ENCODE data around the gene CDYL.

The CDYL gene

DNA sequence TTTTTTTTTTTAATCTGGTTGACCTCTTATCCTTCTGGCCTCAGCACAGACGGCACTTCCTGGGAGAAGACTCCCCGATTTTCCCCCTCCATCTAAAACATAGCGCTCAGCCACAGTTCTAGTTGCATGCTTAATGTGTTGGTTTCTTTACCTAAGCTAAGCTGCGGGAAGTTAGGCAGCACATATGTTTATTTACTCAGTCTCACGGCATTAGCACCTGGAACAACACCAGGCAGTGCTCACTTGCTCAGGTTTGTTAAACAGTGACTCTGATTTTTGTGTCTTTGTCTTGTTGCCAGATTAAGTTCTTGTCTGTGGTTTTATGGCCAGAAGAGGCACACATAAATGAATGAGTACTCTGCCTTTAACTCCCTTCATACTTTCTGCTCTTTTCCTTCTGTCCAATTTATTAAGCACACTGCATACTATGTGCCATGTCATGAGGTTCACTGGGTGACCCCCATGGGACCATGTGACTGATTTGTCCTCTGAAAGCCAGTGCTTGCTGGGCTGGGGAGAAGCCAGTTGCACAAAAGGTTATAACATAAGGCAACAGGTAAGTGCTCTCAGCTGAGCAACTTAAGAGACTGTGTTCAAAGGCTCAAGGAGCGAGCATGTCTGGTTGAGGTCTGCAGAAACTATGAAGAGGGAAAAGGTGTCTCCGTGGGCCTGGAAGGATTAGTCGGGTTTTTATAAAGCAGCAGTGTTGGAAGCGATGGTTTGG lies 134.0 kb downstream of the CDYL start:
- DNase-seq, result no peak

DNA sequence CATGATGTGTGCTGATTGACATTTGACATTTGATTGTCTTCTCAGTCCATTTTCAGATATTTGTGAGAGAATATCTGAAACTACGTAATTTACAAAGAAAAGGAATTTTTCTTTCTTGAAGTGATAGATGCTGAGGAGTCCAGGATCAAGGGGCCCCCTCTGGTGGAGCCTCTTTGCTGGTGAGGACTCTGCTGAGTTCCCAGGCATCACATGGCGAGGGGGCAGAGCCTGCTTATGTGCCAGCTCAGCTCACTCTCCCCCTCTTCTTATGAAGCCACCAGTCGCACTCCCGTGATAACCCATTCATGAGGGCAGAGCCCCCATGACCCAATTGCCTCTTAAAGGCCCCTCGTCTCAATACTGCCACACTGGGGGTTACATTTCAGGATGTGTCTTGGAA lies 136.4 kb downstream of the CDYL start:
- DNase-seq, result no peak

DNA sequence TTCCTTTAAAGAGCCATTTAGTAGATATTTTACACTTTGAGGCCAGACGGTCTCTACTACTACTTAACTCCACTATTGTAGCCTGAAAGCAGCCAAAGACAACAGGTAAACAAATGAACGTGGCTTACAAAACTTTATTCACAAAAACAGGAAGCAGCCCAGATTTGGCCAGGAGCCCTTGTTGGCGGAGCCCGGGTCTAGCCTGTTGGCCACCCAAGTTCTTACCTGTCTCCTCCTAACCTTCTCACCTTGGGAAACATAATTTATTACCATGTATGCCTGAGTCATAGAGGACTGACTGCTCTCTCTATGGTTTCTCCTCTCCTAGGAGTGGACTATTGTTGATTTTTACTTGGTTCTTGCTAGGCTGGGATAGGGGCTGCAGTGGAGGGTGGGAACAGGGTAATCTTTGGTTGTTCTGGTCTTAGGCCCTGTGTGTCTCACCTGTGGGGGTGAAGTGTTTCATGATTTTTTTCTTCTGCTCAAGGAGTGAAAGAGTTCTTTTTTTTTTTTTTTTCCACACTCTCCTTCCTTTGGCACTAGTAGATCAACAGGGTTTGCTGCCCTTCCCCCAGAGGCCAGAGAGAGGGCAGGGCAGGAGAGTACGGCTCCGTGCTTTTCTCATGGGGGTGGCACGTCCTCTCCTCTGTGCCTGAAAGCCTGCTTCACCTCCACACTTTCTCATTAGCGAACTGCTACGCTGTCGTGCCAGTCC lies 137.7 kb downstream of the CDYL start:
- DNase-seq, result no peak

DNA sequence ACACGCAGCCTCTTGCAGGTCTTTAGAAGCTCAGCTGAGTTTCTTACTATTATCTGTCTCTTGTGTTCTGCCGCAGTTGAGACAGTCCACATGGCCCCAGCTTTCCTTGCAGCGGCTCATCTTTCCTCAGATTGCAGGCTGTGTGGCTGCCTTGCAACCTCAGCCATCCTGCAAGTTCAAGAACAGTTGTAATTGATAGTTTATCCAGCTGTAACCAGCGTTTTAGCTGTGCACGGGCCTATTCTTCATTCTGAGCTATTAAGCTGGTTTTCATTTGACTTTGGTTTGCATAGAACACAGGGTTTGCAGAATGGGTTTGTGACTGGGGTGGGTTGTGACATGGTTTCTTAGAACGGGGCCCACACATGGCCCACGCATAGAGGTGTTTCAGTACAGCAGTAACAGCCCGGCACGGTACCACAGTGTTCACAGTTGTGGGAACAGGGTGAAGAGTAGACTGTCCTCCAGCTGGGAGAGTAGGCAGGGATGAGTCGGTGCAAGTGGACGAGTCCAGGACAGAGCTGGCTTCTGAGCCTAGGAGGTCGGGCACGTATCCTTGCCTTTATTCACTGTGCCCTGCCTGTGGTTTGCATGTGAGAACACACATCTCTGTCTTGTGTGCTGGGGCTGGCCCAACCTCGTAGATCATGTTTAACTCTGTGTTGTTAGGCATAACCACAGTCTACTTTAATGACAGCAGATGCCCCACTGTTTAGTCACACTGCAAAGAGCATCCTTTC lies 138.4 kb downstream of the CDYL start:
- DNase-seq, result no peak

DNA sequence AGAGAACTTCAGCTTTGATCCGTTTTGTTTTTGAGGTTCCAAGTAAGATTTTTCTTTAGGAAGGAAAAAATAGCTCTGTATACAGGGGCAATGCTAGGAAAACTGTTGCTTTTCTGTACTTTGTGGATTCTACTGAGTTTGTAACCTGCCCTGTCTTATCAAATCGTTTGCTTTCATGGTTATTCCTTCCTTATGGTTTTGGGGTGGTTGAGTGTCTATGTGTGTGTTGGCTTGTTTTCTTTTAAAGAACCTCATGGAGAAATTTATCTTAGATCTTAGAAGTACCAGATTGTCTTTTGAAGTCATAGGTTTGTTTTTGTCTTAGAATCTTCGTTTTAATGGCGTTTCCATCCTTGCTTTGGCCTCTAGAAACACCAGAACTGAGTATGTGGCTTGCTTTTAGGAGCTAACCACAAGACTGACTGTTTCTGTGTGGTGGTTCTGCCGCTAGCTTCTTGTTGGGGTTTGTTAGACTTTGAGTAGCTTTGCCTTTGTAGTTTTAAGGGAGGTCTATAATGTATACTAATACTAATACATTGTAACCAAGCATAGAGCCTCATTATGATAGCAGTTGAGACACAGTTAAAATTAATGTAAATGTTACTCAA lies 140.9 kb downstream of the CDYL start:
- no peak for DNase-seq

DNA sequence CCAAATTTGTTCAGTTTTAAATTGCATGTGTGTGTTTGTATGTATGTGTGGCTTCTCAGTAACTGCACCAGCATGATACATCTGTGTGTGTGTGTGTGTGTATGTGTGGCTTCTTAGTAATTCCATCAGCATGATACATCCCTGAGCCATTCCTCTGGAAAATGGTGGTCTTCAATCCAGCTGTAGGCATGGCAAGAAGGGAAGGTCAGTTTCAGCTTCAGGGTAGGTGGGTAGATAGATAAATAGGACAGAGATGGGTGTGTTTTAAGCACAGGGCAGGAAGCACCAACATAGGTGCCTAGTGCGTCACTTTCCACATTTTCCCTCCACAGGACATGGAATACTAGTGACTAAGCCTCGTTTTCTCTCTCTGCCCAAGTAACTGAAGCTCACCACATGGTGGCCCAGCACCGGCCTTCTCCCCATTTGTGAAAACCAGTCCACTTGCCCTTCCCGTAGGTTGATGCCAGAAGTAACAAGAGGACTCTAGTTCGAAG lies 144.8 kb downstream of the CDYL start:
- DNase-seq, result no peak

DNA sequence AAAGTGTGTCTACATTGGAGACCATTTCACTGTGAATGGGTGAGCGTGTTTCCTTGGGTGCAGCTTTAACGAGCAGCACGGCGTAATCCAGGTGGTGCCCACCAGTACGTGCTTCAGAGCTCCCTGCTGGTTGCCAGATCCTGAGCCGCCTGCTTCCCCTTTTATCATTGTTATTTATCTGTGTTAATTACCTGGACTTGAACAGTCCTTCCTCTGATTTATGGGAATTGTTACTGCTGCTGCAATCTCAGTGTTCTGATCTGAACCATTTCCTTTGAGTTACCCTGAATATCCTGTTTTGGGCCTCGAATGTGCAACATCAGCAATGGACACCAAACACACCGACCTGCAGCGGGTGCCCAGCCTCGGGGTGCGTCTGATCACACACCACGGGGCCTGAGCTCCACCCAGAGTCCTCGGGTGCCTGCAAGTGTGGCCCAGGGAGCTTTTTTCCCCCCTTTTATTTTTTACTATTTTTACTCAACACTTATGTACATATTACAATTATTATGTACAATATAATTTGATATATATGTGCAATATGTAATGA lies 146.4 kb downstream of the CDYL start:
- DNase-seq, result no peak

DNA sequence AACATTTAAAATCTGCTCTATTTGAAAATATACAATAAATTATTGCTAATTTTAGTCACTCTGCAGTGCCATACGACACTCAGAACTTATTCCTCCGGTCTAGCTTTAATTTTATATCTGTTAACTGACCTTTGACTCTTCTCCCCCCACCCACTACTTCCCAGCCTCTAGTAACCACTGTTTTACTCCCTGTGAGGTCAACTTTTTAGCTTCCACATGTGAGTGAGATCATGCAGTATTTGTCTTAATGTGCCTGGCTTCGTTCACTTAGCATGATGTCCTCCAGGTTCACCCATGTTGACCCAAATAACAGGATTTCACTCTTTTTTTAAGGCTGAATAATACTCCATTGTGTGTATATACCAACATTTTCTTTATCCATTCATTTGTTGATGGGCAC lies 146.9 kb downstream of the CDYL start:
- no peak for DNase-seq

DNA sequence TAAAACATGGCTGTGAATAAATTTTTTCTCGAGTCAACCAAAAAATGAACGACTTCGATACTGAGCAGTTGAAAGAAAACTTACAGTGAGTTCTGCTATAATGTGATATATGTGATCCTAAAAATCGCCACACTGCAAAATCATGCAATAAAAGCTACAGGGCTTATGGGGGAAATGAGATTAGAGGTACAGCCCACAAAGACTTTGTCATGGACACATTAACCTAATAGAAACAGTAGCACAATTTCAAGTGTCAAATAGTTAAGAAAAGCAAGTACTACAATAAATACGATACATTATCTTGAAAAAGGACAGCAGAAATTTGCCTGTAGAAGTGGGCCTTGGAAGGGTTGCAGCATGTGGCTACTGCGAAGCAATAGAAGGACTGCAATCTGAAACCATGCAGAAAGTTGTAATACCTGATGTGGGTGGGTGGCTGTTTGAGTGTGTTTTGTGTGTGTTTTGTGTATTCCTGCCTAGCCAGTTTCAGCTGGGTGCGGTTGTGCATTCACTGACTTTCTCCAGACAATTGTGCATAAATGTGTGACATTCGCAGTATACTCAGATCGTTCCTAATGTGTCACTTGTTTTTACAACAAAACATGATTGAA lies 148.6 kb downstream of the CDYL start:
- DNase-seq, result no peak

DNA sequence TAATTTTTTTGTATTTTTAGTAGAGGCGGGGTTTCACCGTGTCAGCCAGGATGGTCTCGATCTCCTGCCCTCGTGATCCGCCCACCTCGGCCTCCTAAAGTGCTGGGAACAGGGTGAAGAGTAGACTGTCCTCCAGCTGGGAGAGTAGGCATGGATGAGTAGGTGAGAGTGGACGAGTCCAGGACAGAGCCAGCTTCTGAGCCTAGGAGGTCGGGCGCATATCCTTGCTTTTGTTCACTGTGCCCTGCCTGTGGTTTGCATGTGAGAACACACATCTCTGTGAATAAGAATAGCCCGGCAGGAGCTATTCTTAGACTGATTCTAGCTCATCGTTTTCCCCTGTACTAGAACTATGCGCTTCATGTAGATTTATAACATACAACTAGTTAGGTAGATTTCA lies 149.4 kb downstream of the CDYL start:
- DNase-seq, result no peak

DNA sequence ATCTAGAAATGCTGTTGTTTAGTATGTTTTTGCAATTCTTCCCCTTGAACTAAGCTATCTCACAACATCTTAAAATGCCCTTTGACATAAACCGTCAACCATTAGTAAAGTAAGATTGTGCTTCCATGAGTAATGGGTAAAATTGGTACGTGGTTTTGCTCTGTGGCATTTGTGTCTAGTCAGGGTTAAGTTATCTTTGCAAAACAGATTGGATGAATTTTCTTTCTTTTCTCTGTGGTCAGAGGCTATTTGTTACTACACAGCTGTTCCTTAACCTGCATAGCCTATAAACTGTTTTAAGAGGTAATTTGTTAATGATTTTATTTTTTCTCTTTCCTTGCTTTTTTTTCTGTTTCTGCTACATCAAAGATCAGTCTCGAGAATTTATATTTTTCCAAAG lies 152.2 kb downstream of the CDYL start:
- no peak for DNase-seq

DNA sequence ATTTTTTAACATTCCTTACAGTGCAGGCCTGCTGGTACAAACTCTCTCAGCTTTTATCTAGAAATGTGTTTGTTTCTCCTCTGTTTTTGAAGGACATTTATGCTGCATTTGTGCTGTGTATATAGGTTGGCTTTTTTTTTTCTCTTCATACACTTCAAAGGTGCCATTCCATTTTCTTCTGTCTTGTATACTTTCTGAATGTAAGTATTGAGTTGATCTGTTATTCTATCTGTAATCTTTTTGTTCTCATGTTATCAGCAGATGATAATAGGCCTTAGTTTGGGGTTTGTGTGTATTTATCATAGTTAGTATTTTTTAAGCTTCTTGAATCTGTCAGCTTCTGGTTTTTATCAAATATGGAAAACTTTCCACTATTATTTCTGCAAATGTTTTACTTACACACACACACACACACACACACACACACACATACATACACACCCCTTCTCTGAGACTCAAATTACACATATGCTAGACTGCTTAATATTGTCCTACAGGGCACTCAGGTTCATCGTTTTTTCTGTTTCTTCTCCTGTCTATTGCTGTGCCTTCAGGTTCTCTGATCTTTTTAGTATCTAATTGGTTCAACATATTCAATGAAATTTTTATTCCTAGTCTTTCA lies 153.0 kb downstream of the CDYL start:
- DNase-seq, result no peak

DNA sequence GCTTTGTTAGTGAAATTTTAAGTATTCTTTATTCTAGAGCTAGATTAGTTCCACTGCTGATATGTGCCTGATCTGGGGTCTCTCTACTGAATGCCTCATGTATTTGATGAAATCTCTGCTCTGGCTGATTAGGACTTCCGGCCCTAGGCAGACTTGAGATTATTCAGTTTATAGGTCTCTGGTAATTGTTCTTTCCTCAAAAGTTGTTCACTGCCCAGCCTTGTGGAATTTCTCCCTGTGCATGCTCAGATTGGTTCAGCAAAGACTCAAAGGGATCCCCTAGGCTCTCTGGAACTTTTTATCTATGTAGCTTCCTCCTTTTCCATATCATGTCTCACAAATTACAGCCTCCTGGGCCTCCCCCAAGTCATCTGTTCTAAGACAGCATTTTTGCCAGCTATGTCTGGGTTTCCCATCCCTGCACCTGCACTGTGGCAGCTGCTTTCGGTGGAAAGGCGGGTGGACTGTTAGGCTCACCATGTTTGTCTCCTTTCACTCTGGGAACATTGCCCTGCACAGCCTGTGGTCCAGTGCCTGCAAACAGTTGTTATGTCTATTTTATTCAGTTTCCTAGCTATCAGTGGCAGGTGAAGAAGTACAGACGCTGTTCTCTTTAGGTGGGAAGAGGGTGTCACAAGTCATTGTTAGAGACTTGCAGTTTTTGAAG lies 154.0 kb downstream of the CDYL start:
- no peak for DNase-seq

DNA sequence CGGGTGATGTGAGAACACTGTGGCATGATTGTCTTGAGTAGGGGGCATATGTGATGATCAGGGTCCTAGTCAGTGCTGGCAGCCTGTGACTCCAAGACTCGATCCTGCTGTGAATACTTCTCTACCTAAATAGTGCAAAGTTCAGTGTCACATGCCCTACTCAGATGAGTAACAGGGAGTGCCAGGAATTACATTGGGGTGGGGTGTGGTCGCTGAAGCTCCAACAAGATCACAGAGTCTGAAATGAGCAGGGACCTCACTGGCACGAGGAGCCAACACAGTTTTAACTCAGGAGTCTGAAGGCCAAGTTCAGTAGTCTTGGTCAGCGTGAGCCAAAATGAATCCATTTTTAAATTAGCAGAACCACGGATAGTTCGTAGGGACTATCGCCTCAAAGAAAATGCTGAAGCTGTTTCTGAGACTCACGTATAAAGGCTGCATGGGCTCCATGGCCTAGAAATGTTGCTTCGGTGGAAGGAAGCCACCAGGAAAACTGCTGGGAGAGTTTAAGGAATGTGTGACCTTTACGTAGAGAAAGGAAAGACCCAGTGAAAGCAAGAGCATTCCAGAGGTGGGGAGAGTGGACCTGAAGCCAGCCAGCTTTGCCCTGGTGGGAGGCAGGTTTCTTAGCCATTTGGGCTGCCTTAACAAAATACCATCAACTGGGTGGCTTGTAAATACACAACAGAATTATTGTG lies 155.5 kb downstream of the CDYL start:
- DNase-seq, result no peak

DNA sequence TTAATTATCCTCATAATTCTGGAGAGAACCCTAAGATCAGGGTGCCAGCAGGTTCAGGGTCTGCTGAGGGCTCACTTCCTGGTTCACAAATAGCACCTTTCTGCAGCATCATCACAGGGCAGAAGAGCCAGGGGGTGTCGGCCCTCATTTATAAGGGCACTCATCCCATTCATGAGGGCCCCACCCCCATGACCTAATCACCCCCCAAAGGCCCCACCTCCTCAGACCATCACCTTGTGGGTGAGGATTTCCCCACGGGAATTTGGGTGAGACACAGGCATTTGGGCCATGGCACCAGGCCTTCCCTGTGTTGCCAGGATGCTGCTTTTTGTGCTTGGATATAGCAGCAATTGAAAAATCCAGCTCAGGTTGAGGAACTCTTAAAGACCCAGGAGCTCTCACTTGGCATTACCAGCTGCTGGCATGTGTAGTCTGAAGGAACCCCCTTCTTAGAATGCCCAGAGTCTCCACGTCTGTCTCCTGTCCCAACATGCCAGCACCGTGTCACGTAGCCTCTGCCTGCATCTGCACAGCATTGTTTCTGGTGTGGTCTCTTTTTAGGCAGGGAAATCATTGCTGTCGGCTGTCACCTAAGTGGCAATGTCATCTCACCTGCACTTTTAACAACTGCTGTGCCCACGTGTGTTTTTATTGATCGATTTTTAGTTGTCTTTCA lies 156.2 kb downstream of the CDYL start:
- DNase-seq, result no peak

DNA sequence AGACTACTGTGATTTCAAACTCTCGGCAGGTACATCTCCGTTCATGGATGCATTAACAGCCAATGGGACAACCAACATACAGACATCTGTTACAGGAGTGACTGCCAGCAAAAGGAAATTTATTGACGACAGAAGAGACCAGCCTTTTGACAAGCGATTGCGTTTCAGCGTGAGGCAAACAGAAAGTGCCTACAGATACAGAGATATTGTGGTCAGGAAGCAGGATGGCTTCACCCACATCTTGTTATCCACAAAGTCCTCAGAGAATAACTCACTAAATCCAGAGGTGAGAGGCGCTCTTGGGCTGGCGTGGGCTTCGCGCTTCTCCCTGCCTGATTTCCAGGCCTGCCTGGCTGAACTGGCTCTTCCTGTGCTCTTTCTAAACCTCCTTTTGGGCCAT lies 159.3 kb downstream of the CDYL start:
- DNase-seq, result no peak

DNA sequence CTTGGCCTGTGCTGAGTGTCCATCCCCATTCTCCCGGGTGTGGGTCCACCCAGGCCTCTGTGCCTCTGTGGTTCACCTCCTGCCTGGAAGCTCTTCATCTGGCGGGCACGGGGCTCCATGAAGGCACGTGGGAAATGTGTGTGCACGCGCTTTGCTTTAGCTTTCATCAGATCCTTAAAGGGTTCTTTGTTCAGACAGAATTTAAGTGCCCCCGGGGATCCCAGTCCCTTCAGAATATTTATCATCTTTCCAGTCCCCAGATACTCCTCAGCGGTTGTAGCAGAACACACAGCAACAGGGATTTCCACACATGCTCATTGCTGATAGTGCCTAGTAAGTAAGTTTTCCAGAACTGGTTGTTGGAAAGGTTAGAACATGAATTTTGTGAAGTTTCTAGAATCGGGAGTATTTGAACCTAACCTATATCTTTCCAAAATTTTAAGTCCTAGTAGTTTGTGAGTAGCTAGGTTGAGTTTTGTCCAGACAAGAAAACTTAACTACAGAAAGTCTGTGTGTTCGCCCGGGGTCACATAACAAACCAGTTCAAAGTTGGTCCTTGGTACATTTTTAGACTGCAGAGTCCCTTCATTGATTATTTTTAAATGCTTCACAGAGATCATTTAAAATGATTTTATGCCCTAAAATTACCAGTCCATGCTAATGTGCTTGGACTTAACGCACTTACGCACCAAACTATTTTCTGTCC lies 159.9 kb downstream of the CDYL start:
- DNase-seq, result no peak

DNA sequence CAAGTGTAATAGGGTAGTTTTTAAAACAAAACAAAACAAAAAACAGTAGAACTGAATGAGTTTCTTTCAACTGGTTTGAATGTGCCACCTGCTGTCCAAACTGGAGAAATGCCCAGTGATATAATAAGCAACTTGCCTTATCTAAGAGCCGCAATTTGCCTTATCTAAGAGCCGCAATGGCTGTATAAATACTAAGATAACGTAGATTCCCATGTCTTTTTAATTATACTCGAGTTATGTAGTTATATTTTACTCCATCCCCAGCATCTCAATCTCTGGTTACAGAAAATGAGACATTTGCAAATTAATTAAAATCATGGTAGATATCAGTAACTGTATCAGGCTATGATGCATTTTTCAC lies 160.5 kb downstream of the CDYL start:
- no peak for DNase-seq

DNA sequence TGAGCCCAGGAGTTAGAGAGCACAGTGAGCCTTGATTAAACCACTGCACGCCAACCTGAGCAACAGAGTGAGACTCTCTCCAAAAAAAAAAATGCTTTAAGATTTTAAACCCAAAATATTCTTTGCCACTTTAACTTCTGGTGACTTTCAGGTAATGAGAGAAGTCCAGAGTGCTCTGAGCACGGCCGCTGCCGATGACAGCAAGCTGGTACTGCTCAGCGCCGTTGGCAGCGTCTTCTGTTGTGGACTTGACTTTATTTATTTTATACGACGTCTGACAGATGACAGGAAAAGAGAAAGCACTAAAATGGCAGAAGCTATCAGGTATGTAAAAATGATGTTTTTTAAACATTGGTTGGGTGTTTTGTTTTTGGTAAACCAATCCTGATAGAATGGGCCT lies 161.2 kb downstream of the CDYL start:
- no peak for DNase-seq

DNA sequence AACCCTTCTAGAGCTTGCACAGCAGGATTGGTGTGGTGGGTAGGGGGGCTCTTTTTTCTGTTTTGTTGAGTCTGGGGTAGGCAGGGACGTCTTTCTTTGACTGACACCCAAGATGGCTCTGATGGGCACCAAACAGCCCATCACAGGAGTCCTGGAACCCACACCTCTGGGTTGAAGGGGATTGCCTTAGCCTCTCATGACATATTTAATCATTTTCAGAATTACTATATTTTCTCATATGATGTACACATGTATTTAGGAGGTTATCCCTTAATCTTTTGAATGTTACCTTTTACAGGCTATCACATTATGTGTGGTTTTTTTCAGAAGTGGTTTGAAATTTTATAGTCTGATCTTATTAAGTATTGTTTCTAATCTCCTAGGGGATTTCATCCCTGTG lies 163.0 kb downstream of the CDYL start:
- no peak for DNase-seq
